GM12878 (cell line): ENCODE results near the gene FSTL4. TPM values are rescaled to one million over a fixed set of nuclear protein-coding genes. Genes with fewer than 3 reads are reported as not detected.

Experiments
- ATF7 ChIP-seq: fragments of 450-650 bp; IDR thresholded peaks from 2 replicates; pipeline ENCODE4 v1.6.1; 2016; ENCODE audit warnings: low read depth, mild to moderate bottlenecking
- CHD1 ChIP-seq: IDR thresholded peaks from 2 replicates; pipeline ENCODE4 v1.6.1; 2012; ENCODE audit warnings: low read depth, low read length, improper control_type of control experiment
- EGR1 ChIP-seq, 2 experiments: IDR thresholded peaks; 1 replicate in 1 of 2; 2 replicates in 1 of 2; pipeline ENCODE4 v1.6.1; 2011 to 2012; ENCODE audit warnings: low read depth in 2 of 2, low read length in 2 of 2, borderline replicate concordance in 1 of 2, mild to moderate bottlenecking in 1 of 2, moderate library complexity in 1 of 2
- HSF1 ChIP-seq: fragments of 150-350 bp; IDR thresholded peaks from 2 replicates; pipeline ENCODE4 v1.6.1; 2014; ENCODE audit warnings: mild to moderate bottlenecking, low read depth, low read length
- IRF3 ChIP-seq: fragments of 450-650 bp; IDR thresholded peaks from 2 replicates; pipeline ENCODE4 v1.6.1; 2014; ENCODE audit warnings: mild to moderate bottlenecking
- MXI1 ChIP-seq: fragments of 150-350 bp; IDR thresholded peaks from 2 replicates; pipeline ENCODE4 v1.6.1; 2011; ENCODE audit warnings: low read depth, mild to moderate bottlenecking, inconsistent platforms, low read length, improper control_type of control experiment
- NFIC ChIP-seq: IDR thresholded peaks from 2 replicates; pipeline ENCODE4 v1.6.1; 2012; ENCODE audit warnings: low read depth, mild to moderate bottlenecking, inconsistent platforms, low read length, moderate library complexity
- NR2F1 ChIP-seq: fragments of 450-650 bp; conservative IDR thresholded peaks from 2 replicates; pipeline ENCODE4 v1.6.1; 2017; ENCODE audit warnings: mild to moderate bottlenecking
- PRDM15 ChIP-seq: fragments of 450-650 bp; formaldehyde crosslinking; IDR thresholded peaks from 2 replicates; pipeline ENCODE4 v1.4.0; 2020; ENCODE audit warnings: mild to moderate bottlenecking, moderate library complexity
- RB1 ChIP-seq: fragments of 450-650 bp; formaldehyde crosslinking; IDR thresholded peaks from 2 replicates; pipeline ENCODE4 v1.6.1; 2017; ENCODE audit warnings: mild to moderate bottlenecking, borderline replicate concordance
- SKIL ChIP-seq: fragments of 450-650 bp; IDR thresholded peaks from 2 replicates; pipeline ENCODE4 v1.6.1; 2017; ENCODE audit warnings: mild to moderate bottlenecking, low read depth, inconsistent platforms; ENCODE audit not compliant: poor library complexity, severe bottlenecking
- SPI1 ChIP-seq: IDR thresholded peaks from 2 replicates; pipeline ENCODE4 v1.6.1; 2011; ENCODE audit warnings: low read depth, mild to moderate bottlenecking, low read length, moderate library complexity, borderline replicate concordance; ENCODE audit not compliant: insufficient read depth
- TCF12 ChIP-seq: IDR thresholded peaks from 2 replicates; pipeline ENCODE4 v1.6.1; 2011; ENCODE audit warnings: low read depth, mild to moderate bottlenecking, low read length
- USF1 ChIP-seq: IDR thresholded peaks from 2 replicates; pipeline ENCODE4 v1.6.1; 2011; ENCODE audit warnings: borderline replicate concordance, low read depth, mild to moderate bottlenecking, moderate library complexity, mixed read lengths, low read length; ENCODE audit not compliant: insufficient read depth; ENCODE audit errors: extremely low read length
- YBX1 ChIP-seq: fragments of 450-650 bp; IDR thresholded peaks from 2 replicates; pipeline ENCODE4 v1.6.1; 2016; ENCODE audit warnings: antibody characterized with exemption
- ZBTB11 ChIP-seq: fragments of 450-650 bp; formaldehyde crosslinking; IDR thresholded peaks from 2 replicates; pipeline ENCODE4 v1.5.0; 2022; ENCODE audit warnings: mild to moderate bottlenecking, missing genetic modification characterization
- ZNF24 ChIP-seq: fragments of 450-650 bp; IDR thresholded peaks from 2 replicates; pipeline ENCODE4 v1.6.1; 2017; ENCODE audit warnings: antibody characterized with exemption, mild to moderate bottlenecking
- polyA plus RNA-seq, 11 experiments: library from polyadenylated mRNA; depleted of rRNA in 4 of 11; unstranded in 6 of 11; stranded (reverse) in 5 of 11; fragments of >200 nt; fragmentation: Nextera tagmentation in 4 of 11; fragmentation: Illumina TruSeq in 1 of 11; extraction: Ambion mirVana in 4 of 11; extraction: Trizol in 1 of 11; gene quantifications; 1 replicate in 1 of 11; 2 replicates in 10 of 11; pipeline versions ENCODE4 v1.2.1 to v1.2.3, GENCODE V29; 2011 to 2016; ENCODE audit warnings: inconsistent platforms in 2 of 11, missing spikeins in 2 of 11, low read depth in 1 of 11
- total RNA-seq, 4 experiments: library from RNA; depleted of rRNA in 3 of 4; stranded (reverse); fragments of >200 nt in 3 of 4; fragmentation: Illumina TruSeq in 1 of 4; extraction: Trizol in 1 of 4; gene quantifications; 2 replicates each; pipeline versions ENCODE4 v1.2.1 to v1.2.3, GENCODE V29; 2013 to 2021

Gene FSTL4
- total and polyA plus RNA-seq, 10 of the 15 experiments (the other 5 are each of a cell fraction or from before 2014, with no cell fraction given) = 0.01 to 0.79 (median 0.21) TPM; not detected in 6

GRCh38 chr5:133244242-133244641, 368.1 kb downstream of the FSTL4 start (continued):
- TF ChIP-seq HSF1 = no peak
- no peak for TF ChIP-seq PRDM15 (CRISPR knock-in tag)
- TF ChIP-seq IRF3 = no peak
- TF ChIP-seq ZBTB11 (CRISPR knock-in tag) = no peak
- TF ChIP-seq TCF12 = peak; percentile 56; the same call in 1 of the 2 replicates
- TF ChIP-seq USF1 = no peak
- TF ChIP-seq MXI1 = 0 out of 2 replicates have a peak, but pooled peaks have one; percentile 21
- TF ChIP-seq SPI1 = peak; percentile 18; the same call in 1 of the 2 replicates
- TF ChIP-seq EGR1 (IDR thresholded peaks at IDR 0.05; ENCODE audit: borderline replicate concordance in 1 of 2, low read depth in 2 of 2, low read length in 2 of 2) = no peak
- TF ChIP-seq ZNF24 = no peak
- TF ChIP-seq RB1 = no peak
- peak; percentile 34 for TF ChIP-seq SKIL
- 0 out of 2 replicates have a peak, but pooled peaks have one; percentile 41 for TF ChIP-seq ATF7
- no peak for TF ChIP-seq CHD1
- no peak for TF ChIP-seq YBX1
- TF ChIP-seq NFIC = no peak
- peak; percentile 30; the same call in 1 of the 2 replicates for TF ChIP-seq NR2F1
